Fibroblast of mammary gland (primary cell): Measurements from ENCODE around the gene P2RX4.
"Not testable (repeated sequence)": the region's sequence is repeated elsewhere in the genome, so short reads cannot be mapped to it uniquely, and the experiment has no call there.

Source experiments
- DNase-seq: peaks from one replicate; pipeline ENCODE4 v3.0.0-alpha.2; 2010; ENCODE audit warnings: low read depth
- H3K4me3 ChIP-seq: 2 replicates; pipeline ENCODE4 v1.5.1; 2011; ENCODE audit warnings: low read depth, mild to moderate bottlenecking, low read length, moderate library complexity; ENCODE audit not compliant: control insufficient read depth
- TF ChIP-seq, protein P1 (sequence below): conservative IDR thresholded peaks from 2 replicates; pipeline ENCODE4 v1.5.1; 2011; ENCODE audit warnings: low read depth, low read length, inconsistent platforms; ENCODE audit not compliant: control insufficient read depth, insufficient read depth

Gene P2RX4

DNA sequence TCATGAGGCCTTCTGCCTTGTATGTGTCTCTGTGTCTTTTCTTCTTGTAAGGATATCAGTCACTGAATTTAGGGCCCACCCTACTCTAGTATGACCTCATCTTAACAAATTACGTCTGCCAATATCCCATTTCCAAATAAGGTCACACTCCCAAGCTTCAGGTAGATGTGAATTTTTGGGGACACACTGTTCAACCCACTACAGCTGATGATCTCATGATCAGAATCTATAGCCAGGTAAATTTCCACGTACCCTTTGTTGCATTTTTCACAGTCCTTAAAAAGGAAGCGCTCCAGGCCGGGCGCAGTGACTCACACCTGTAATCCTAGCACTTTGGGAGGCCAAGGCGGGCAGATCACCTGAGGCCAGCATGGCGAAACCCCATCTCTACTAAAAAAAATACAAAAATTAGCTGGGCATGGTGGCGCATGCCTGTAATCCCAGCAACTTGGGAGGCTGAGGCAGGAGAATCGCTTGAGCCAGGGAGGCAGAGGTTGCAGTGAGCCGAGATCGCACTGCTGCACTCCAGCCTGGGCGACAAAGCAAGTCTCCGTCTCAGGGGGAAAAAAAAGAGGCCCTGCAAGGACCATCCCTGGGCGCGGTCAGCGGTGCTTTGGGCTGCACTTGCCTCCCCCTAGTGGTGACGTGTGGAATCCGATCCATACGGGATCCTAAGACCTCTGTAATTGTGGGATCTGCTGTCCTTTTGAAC is 20.1 kb downstream of the P2RX4 start:
- peak; percentile 79 for DNase-seq
- TF ChIP-seq, protein P1, sequence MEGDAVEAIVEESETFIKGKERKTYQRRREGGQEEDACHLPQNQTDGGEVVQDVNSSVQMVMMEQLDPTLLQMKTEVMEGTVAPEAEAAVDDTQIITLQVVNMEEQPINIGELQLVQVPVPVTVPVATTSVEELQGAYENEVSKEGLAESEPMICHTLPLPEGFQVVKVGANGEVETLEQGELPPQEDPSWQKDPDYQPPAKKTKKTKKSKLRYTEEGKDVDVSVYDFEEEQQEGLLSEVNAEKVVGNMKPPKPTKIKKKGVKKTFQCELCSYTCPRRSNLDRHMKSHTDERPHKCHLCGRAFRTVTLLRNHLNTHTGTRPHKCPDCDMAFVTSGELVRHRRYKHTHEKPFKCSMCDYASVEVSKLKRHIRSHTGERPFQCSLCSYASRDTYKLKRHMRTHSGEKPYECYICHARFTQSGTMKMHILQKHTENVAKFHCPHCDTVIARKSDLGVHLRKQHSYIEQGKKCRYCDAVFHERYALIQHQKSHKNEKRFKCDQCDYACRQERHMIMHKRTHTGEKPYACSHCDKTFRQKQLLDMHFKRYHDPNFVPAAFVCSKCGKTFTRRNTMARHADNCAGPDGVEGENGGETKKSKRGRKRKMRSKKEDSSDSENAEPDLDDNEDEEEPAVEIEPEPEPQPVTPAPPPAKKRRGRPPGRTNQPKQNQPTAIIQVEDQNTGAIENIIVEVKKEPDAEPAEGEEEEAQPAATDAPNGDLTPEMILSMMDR = peak; percentile 94
- H3K4me3 ChIP-seq = not testable (repeated sequence)

- TF ChIP-seq, protein P1 = no peak
- no peak overlapping the region for H3K4me3 ChIP-seq
- no peak for DNase-seq
These were observed 20.6 kb downstream of the P2RX4 start for GRCh38 chr12:121230538-121230907.

- TF ChIP-seq, protein P1 = no peak
- H3K4me3 ChIP-seq = no peak overlapping the region
- DNase-seq = no peak
These were observed 22.2 kb downstream of the P2RX4 start for GRCh38 chr12:121232163-121232562.

DNA sequence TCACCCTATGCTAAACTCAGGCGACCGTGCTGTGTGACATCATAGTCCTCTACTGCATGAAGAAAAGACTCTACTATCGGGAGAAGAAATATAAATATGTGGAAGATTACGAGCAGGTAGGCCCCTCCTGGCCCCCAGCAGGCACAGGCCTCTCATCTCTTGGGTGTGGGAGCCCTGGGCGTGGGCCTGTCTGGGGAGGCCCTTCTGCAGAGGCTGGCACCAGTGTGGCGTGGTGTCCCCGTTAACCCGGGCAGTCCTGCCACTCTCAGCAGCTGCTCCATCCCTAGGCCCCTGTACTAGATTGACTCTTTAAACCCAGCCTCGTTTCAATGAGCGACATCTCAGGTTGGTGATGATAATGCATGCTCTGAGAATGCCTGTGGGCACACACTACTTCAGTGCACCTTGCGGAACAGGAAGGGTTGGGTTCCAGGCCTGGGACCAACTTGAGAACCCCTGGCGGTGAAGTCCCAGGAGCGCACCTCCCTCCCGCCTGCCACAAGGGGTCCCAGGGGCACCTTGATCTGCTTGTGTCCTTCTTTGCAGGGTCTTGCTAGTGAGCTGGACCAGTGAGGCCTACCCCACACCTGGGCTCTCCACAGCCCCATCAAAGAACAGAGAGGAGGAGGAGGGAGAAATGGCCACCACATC is 23.2 kb downstream of the P2RX4 start:
- no peak overlapping the region for H3K4me3 ChIP-seq
- TF ChIP-seq, protein P1 = no peak

DNA sequence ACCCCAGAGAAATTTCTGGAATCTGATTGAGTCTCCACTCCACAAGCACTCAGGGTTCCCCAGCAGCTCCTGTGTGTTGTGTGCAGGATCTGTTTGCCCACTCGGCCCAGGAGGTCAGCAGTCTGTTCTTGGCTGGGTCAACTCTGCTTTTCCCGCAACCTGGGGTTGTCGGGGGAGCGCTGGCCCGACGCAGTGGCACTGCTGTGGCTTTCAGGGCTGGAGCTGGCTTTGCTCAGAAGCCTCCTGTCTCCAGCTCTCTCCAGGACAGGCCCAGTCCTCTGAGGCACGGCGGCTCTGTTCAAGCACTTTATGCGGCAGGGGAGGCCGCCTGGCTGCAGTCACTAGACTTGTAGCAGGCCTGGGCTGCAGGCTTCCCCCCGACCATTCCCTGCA is 23.7 kb downstream of the P2RX4 start:
- TF ChIP-seq, protein P1 = no peak
- no peak for DNase-seq
- H3K4me3 ChIP-seq = no peak overlapping the region

More for the DNA sequence above, 23.2 kb downstream of the P2RX4 start:
- no peak for DNase-seq

DNA sequence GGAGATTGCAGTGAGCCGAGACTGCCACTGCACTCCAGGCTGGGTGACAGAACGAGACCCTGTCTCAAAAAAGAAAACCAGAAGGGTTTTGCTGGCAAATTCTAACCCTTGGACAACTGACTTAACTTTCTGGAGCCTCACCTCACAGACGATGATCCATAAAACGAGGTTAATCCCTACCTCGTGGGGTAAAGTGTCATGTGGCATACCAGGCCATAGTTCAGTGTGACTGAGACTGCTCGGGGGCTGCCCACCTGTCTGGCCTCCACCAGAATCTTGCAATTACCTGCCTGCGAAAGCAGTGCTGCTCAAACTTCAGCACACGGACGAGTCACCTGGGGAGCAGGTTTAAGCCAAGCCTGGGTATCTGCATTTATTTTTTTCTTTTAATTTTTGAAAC is 26.8 kb downstream of the P2RX4 start:
- no peak overlapping the region for H3K4me3 ChIP-seq
- DNase-seq = no peak
- TF ChIP-seq, protein P1 = no peak
